Stimulated activated CD8-positive, alpha-beta memory T cell treated with anti-CD3 and anti-CD28 coated beads, Interleukin-15, amount 100 ng/mL, for 24 hours (primary cell): Measurements from ENCODE around the gene PIK3R2.

Experiments
- DNase-seq: peaks from one replicate; pipeline ENCODE4 v3.0.0-alpha.2; 2020; ENCODE audit warnings: low read depth

Gene PIK3R2

DNA sequence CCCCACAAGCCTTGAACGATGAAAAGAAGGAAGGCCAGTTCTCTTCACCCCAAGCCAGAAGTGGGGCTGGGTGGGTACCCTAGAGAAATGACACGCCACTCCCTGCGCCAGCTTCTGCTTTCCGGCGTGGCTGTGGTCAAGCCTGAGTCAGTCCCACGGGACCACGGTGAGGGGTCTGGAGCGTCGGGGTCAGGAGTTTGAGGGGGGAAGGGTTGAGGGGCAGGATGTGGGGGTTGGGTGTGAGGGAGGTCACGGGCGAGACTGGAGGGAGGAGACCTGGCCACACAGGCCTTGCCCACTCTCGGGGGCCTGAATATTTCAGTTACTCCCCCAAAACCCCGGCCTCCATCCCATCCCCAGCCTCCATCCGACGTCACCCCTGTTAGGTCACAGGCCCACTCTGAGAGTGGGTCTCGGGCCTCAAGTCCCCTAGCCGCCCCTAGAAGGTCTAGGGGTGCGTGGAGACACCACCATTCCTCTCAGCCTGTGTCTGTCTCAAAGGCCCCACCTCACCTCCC lies 20.1 kb downstream of the PIK3R2 start:
- DNase-seq, result no peak

DNA sequence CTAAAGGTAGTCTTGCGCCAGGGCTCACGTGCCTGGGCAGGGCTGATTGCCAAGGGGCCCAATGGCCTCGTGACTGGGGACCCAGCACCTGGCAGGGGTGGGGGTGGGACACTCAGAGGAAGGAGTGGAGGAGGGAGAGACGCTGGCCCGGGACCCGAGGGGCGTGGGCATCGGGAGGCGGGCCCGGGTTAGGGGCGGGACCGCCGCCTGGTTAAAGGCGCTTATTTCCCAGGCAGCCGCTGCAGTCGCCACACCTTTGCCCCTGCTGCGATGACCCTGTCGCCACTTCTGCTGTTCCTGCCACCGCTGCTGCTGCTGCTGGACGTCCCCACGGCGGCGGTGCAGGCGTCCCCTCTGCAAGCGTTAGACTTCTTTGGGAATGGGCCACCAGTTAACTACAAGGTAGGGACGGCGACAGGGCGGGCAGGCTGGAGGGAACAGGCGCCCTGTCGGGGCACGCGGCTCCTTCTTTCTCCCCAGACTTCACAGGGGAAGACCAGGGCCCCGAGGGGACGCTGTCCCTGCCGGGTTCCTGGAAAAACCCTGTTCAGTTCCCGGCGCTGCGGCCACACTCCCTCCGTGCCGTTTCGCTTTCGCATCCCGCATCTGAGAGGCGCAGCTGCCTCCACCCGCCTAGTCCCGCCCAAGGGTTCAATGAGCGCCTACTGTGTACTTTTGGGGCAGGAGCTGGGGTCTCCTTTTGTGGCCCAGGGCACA lies 20.8 kb downstream of the PIK3R2 start, which contains the start of gene IFI30:
IFI30 (plus strand) TSS at position 242 of the 717 bp plus-strand sequence; CDS start at position 271, 29 bp downstream.
- no peak for DNase-seq

DNA sequence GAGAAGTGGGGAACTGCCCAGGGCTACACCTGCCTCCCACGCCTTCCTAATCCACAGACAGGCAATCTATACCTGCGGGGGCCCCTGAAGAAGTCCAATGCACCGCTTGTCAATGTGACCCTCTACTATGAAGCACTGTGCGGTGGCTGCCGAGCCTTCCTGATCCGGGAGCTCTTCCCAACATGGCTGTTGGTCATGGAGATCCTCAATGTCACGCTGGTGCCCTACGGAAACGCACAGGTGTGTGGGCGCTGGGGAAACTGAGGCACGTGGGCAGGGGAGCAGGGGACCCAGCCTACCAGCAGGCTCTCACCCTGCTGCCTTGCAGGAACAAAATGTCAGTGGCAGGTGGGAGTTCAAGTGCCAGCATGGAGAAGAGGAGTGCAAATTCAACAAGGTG lies 22.0 kb downstream of the PIK3R2 start:
- DNase-seq, result no peak

DNA sequence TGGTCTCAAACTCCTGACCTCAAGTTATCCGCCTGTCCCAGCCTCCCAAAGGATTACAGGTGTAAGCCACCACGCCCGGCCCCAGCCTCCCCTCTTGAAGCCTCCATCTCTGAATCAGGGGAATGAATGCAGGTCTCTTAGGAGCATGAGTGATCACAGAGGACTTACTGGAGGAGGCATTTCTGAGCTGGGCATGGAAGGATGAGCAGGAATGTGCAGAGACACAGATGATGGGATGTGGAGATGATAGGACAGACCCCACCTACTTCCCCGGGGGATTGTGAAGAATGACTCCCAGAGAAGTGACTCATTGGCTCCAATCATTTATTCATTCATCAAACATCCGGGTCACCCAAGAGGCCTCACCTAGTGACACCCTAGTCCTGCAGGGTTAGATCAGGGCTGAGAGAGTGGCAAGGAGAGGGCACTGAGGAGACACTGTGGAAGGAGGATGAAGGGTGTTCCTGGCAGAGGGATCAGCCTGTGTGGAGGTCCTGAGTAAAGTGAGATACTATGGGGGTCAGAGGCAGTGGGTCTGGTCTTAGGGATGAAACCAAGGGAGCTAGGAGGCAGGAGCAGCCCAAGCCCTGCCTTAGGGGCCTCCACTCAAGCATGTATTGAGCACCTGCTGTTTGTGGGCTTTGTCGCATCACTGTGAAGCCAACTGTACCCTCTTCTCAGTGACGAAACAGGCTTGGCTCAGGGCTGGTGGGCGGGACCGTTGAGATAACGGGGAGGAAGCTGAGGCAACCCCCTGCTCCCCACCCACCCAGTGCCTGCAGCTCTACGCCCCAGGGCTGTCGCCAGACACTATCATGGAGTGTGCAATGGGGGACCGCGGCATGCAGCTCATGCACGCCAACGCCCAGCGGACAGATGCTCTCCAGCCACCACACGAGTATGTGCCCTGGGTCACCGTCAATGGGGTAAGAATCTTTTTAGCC lies 23.7 kb downstream of the PIK3R2 start:
- no peak for DNase-seq

DNA sequence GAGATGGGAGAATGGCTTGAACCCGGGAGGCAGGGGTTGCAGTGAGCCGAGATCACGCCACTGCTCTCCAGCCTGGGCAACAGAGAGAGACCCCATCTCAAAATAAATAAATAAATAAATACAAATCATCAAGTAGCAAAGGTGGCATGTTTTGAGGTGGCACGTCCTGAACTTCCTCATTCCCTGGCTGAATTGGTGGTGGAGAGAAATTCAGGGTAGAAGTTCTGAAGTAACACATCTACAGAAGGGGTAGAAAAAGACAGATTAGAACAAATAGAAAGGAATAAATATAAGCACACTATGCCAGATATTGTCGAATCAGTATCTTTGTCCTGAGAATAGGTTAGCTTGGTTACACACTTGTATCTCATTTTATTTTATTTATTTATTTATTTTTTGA lies 27.0 kb downstream of the PIK3R2 start:
- no peak for DNase-seq

DNA sequence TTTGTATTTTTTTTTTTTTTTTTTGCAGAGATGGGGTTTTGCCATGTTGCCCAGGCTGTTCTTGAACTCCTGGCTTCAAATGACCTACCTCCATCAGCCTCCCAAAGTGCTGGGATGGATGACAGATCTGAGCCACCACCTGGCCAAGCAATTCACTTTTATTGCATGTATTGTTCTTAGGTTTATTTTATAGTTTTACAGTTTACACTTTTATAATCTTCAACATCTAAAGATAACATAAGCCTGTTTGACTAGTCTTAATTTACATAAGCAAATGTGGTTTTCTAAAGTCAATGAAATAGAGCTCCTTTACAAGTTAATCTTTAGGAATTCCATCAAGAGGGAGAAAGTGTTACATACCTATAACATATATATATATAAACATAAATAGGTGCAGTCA lies 30.6 kb downstream of the PIK3R2 start:
- no peak for DNase-seq

DNA sequence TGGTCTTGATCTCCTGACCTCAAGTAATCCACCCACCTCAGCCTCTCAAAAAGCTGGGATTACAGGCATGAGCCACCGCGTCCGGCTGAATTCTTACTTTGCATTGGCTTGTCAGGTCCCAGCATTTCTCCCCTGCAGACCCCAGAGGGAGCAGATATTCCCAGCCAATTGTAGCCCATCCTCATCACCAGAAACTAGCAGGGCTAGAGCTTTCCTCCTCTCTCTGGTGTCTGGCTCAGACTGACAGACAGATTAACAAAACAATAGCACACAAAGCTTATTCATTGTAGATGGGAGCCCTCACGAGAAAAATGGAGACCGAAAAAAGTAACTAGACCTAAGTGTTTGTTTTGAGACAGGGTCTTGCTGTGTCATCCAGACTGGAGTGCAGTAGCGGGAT lies 32.6 kb downstream of the PIK3R2 start:
- DNase-seq, result no peak

DNA sequence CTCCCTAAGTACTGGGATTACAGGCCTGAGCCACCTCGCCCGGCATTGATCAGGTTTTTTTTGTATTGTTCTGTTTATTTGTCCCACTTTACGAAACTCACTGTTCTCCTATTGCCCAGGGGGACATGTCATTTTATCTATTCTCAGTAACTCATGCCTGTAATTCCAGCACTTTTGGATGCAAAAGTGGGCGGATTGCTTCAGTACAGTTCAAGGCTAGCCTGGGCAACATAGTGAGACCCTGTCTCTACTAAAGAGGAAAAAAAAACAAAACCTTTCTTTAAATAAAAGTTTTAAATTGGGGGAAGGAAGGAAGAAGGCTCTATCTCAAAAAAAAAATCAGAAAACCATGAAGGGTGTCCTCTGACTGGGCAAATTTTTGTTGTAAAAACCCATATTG lies 37.3 kb downstream of the PIK3R2 start:
- no peak for DNase-seq

DNA sequence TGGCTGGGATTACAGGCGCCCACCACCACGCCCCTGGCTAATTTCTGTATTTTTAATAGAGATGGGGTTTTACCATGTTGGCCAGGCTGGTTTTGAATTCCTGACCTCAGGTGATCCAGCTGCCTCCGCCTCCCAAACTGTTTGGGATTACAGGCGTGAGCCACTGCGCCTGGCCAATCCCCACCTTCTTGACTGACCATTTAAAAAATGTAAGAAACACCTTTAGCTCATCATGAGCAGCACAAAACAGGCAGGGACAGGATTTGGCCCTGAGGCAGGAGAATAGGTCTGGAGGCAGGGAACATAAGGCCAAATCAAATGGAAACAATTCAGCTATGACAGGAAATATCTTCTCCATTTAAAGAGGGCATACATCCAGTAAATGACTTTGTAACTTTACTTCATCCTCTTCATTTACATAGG lies 38.7 kb downstream of the PIK3R2 start:
- DNase-seq, result no peak

DNA sequence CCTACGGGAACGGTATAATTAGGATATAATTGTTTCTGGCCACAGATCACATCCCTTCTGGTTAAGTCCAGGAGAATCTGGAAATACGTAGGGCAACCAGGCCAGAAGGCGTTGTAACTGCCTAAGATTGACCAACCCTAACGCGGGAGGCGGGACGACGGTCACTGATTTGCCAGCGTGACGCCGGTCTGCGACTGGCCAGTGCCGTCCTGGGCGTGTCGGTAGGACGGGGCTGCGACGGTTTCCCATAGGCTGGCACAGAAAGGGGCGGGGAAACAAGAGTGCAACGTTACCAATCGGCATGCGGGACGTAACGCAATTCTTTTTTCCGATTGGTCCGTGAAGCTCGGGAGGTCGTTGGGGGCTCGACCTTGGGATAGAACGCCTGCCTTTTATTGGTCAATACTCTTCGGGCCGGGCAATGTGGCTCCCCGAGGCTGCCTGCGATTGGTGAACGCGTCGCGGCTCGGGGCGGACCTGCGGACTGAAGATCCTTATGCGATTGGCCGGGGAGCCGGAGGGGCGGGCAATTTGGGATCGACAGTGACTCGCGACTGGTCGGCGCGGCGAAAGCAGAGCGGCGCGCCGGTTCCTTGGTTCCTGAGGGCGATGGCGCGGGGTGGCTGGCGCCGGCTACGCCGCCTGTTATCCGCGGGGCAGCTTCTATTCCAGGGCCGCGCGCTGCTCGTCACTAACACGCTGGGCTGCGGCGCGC lies 39.9 kb downstream of the PIK3R2 start, which contains the start of gene MPV17L2:
MPV17L2 (plus strand) TSS at position 546 of the 715 bp plus-strand sequence; CDS start at position 610, 64 bp downstream.
- peak; percentile 86 for DNase-seq

DNA sequence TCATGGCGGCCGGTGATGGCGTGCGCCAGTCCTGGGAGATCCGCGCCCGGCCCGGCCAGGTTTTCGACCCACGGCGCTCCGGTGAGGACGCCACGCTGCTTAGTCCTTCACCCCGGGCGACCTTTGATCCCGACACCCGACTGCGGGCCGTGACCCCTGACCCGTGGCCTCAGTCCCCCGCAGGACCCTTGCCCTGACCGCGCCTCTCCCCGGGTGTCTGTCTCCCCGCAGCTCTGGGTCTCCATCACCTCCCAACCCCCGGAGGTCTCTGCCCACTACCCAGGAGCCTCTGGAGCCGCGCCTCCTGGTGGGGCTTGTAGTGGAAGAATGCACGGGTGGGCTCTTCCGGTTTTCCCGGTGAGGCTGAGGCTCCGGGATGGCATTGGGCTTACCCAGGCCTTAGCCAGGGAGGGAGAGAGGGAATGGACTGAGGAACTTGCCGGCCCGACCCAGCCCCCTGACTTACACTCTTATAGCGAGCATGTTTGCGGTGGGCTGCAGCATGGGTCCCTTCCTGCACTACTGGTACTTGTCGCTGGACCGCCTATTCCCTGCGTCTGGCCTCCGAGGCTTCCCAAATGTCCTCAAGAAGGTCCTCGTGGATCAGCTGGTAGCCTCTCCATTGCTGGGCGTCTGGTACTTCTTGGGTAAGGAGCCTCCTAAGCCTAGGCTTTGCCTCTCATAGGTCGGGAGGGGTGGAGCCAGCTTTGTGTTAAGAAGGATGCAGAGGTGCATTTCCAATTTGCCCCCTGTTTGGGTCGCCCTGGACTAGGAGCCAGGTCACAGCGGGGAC lies 40.6 kb downstream of the PIK3R2 start:
- DNase-seq, result no peak

DNA sequence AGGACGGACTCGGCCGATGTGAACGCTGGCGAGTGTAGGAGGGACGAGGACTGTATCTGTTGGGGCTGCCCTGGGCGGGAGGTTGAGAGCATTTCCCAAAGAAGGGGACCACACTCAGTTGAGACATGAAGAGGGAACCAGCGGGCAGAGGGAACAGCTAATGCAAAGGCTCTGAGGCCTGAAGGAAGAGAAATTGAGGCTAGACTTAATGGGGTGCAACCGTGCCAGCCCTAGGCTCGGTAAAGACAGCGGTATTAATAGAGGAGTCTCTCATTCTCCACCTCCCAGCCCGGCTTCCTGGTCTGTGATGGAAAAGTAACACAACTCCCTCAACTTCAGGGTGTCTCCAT lies 41.2 kb downstream of the PIK3R2 start:
- DNase-seq, result no peak

DNA sequence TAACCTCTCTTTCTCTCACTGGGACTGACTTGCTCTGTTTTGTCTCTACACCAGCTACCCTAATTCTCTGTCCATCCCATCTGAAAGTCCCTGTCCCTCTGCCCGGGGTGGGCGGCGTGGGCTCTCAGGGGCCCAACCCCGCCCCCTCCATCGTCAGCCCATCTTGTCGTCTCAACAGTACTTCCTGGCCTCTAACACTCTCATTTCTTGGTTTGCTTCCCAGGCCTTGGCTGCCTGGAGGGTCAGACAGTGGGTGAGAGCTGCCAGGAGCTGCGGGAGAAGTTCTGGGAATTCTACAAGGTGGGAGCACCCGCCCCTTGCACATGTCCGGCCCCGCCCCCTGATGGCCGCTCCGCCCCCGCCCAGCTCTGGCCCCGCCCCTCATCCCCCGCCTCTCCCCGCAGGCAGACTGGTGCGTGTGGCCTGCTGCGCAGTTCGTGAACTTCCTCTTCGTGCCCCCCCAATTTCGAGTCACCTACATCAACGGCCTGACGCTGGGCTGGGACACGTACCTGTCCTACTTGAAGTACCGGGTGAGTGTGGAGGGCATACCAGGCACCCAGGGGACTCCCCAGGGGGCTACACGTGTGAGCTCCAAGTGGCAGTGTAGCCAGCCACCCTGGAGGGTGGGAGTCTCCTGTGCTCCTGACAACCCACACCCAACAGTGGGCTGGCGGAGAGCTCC lies 41.7 kb downstream of the PIK3R2 start:
- no peak for DNase-seq

DNA sequence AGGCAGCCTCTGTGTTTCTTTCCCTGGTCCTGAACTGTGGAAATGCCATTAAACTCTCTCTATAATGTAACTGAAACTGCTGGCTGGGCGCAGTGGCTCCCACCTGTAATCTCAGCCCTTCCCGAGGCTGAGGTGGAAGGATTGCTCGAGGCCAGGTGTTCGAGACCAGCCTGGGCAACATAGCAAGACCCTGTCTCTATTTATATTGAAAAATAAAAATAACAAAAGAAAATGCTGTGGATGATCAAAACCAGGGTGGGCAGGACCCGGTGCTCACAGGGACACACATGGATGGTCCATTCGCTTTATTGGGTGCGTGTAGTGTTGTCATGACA lies 43.5 kb downstream of the PIK3R2 start:
- DNase-seq, result no peak

DNA sequence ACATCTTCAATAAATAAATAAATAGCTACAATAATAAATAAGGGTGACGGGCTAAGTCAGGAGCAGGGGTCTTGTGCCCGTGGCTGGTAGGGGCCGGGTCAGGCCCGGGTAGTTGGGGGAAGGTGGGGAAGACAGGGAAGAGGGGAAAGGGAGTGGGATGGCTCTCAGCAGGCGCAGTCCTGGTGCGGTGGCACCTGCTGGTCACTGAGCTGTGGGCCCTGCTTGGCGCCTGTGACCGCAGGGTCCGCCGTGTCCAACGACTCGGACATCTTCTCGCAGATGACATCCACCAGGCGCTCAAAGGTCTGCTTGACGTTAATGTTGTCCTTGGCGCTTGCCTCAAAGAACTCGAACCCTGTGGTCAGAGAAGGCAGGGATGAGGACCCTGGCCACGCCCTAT lies 44.3 kb downstream of the PIK3R2 start:
- DNase-seq, result no peak

DNA sequence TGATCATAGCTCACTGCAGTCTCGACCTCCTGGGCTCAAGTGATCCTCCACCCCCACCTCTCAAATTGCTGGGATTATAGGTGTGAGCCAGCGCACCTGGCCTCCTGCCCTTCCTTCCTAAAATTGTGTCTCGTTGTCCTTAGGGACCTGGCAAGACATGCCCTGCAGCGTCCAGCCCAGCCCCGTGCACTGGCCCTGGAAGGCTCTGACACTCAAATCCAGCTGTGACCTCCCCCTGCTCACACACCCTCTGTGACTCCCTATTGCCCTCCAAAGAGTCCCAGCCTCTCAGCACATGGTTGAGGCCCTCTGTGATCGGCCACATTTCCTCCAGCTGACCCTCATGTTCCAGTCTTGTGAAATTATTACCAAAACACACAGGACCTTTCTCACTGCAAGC lies 45.0 kb downstream of the PIK3R2 start:
- no peak for DNase-seq

DNA sequence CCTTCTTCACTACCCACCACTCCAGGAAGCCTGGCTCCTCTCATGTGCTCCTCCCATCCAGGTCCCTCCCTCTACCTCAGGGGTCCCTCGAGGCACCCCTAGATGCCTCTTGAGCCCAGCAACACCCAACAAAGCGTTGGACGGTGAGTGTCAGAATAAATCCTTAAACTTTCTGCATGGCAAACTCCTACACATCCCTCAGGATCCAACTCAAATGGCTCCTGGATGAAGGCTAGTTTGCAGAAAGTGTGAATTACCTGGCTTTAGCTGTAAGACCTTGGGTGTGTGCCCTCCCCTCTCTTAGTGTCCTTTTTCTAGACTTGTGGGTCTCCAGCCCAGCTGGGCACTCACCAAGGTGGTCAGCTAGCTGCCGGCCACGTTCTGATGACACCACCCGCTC lies 45.4 kb downstream of the PIK3R2 start:
- no peak for DNase-seq

DNA sequence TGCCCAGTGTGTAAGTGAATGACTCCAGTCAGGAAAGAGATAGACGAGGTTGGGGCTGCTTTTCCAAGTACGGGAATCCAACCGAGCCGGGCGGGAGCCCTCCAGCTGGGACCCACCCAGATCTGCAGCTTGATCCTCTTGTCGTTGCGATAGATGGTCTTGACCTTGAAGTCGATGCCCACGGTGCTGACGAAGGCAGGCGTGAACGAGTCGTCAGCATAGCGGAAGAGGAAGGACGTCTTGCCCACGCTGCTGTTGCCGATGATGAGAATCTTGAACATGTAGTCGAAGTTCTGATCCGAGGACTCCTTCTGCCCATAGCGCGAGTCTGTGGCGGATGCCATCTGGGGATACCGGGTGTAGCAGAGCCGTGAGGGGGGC lies 49.4 kb downstream of the PIK3R2 start:
- no peak for DNase-seq

DNA sequence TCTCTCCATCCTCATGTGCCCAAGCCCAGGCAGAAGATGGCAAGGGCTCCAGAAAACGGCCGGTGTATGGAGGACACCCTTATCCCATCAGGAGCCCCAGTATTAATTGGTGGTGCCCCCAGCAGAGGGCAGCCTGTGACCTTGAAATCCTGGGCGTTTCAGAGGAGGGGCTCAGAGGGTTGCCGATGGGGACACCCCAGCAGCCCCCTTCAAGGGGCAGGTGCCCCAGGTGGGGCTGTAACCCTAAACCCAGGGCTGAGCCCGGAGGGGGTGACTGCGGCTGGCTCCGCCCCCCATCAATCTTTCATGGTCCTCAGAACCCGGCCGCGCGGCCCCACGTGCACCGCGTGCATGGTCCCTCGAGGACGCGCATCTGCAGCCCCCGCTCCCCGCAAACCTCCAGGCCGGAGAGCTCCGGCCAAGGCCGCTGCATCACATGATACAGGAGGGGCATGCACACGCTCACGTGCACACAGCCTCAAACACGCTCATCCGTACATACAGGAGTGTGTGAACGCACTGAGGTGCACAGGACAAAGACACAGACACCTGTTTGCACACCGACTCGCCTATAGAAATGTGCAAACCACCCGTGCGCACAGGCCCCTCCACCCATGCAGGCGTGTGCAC lies 49.9 kb downstream of the PIK3R2 start:
- DNase-seq, result no peak

DNA sequence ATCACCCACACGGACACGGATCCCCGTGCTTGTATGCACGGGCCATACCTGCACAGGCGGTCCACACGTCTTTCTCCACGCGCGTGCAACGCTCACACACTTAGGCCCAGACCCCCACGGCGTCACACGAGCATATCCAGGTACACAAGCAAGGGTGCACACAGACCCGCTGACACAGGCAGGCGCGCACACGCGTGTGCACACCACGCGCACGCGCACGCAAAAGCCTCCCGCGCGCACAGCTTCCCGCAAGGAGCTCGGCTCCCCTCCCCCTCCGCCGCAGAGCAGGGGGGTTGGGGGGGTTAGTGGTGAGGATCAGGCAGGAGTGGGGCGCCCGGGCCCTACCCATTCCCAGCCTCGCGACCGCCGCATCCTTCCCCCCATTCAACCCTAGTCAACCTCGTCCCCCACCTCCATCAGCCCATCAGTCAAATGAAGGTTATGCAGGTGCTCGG lies 50.5 kb downstream of the PIK3R2 start:
- no peak for DNase-seq
